Uterus (tissue), 2 donors: Measurements from ENCODE around the gene RAB7A.

ENCODE experiments used
- CTCF ChIP-seq, 4 experiments: fragments of 200-600 bp in 2 of 4; fragments of 450-650 bp in 2 of 4; sonication (generic) in 2 of 4; IDR thresholded peaks; one replicate each; pipeline ENCODE4 v1.5.1; 2016 to 2019; ENCODE audit warnings: antibody characterized with exemption in 4 of 4, mild to moderate bottlenecking in 2 of 4, moderate library complexity in 1 of 4
- POLR2A ChIP-seq, 2 donors: fragments of 450-650 bp; IDR thresholded peaks; one replicate each; pipeline ENCODE4 v1.6.1; 2016; ENCODE audit warnings: antibody characterized with exemption in 2 of 2, mild to moderate bottlenecking in 1 of 2, moderate library complexity in 1 of 2

GRCh38 chr3:128782282-128783146, 56.5 kb downstream of the RAB7A start:
- TF ChIP-seq CTCF (IDR thresholded peaks at IDR 0.05): no peak
- no peak for TF ChIP-seq POLR2A (IDR thresholded peaks at IDR 0.05)
